HUES6 (cell line): ENCODE data around the gene TEX2.

Experiments
- H3K27ac ChIP-seq: 2 replicates; pipeline ENCODE4 v1.7.0; 2013; ENCODE audit warnings: low read depth, mild to moderate bottlenecking, low read length, inconsistent platforms
- H3K27me3 ChIP-seq: 2 replicates; pipeline ENCODE4 v1.6.1; 2013; ENCODE audit warnings: low read length; ENCODE audit not compliant: control insufficient read depth, insufficient read depth
- H3K36me3 ChIP-seq: 2 replicates; pipeline ENCODE4 v1.6.1; 2013; ENCODE audit warnings: low read length; ENCODE audit not compliant: control insufficient read depth, insufficient read depth
- H3K4me1 ChIP-seq: 2 replicates; pipeline ENCODE4 v1.6.1; 2013; ENCODE audit warnings: low read length; ENCODE audit not compliant: control insufficient read depth, insufficient read depth
- H3K4me3 ChIP-seq: 2 replicates; pipeline ENCODE4 v1.5.1; 2013; ENCODE audit warnings: low read depth, low read length
- H3K9ac ChIP-seq: one replicate; pipeline ENCODE4 v1.6.1; 2013; ENCODE audit warnings: mild to moderate bottlenecking, low read length
- H3K9me3 ChIP-seq: 2 replicates; pipeline ENCODE4 v1.6.1; 2013; ENCODE audit warnings: low read depth, low read length; ENCODE audit not compliant: control insufficient read depth, insufficient read depth

TEX2 gene

GRCh38 chr17:64107500-64108236 is 155.4 kb downstream of the TEX2 start:
- H3K36me3 ChIP-seq, result no peaks in the 10 kb centered on the region
- H3K4me3 ChIP-seq, result no peak overlapping the region
- H3K9me3 ChIP-seq, result no peaks in the 10 kb centered on the region
- no peaks in the 10 kb centered on the region for H3K27me3 ChIP-seq
- peaks cover 11% of the 10 kb centered on the region; the same call in 1 of the 2 replicates for H3K4me1 ChIP-seq
- no peak overlapping the region for H3K27ac ChIP-seq
- H3K9ac ChIP-seq, result no peak overlapping the region

GRCh38 chr17:64106918-64107317 is 156.1 kb downstream of the TEX2 start:
- H3K4me1 ChIP-seq, result peaks cover 11% of the 10 kb centered on the region; the same call in 1 of the 2 replicates
- H3K9me3 ChIP-seq, result no peaks in the 10 kb centered on the region
- no peak overlapping the region for H3K27ac ChIP-seq

GRCh38 chr17:64103391-64104364 is 159.4 kb downstream of the TEX2 start:
- Histone ChIP-seq H3K9ac (no peak overlapping the region), H3K27ac (no peak overlapping the region), H3K4me3 (no peak overlapping the region), H3K27me3 (no peaks in the 10 kb centered on the region), H3K4me1 (no peaks in the 10 kb centered on the region), H3K9me3 (no peaks in the 10 kb centered on the region), H3K36me3 (no peaks in the 10 kb centered on the region)

More at GRCh38 chr17:64106918-64107317, 156.1 kb downstream of the TEX2 start:
- no peaks in the 10 kb centered on the region for H3K27me3 ChIP-seq
- H3K36me3 ChIP-seq, result no peaks in the 10 kb centered on the region
- no peak overlapping the region for H3K9ac ChIP-seq
- H3K4me3 ChIP-seq, result no peak overlapping the region

- Histone ChIP-seq H3K4me3 (no peak overlapping the region), H3K27ac (no peak overlapping the region), H3K36me3 (no peaks in the 10 kb centered on the region), H3K9me3 (no peaks in the 10 kb centered on the region), H3K27me3 (no peaks in the 10 kb centered on the region), H3K4me1 (no peaks in the 10 kb centered on the region), H3K9ac (no peak overlapping the region)
These were observed 160.3 kb downstream of the TEX2 start for GRCh38 chr17:64102627-64103390.

- H3K4me3 ChIP-seq, result no peak overlapping the region
- H3K9ac ChIP-seq, result no peak overlapping the region
- H3K36me3 ChIP-seq, result 0 out of 2 replicates have a peak, but pooled peaks cover 6% of the 10 kb centered on the region
- no peak overlapping the region for H3K27ac ChIP-seq
- peaks cover 6% of the 10 kb centered on the region for H3K4me1 ChIP-seq
- H3K9me3 ChIP-seq, result 0 out of 2 replicates have a peak, but pooled peaks cover 3% of the 10 kb centered on the region
- no peaks in the 10 kb centered on the region for H3K27me3 ChIP-seq
These were observed 163.5 kb downstream of the TEX2 start for GRCh38 chr17:64099543-64099942.
